Hematopoietic multipotent progenitor cell treated with erythropoietin and hydrocortisone succinate and interleukin-3 and kit ligand, for 6 days (in vitro differentiated cells): ENCODE data around the gene AMZ2.
"Not testable (repeated sequence)": the region's sequence is repeated elsewhere in the genome, so short reads cannot be mapped to it uniquely, and the experiment has no call there.

Experiments
- DNase-seq: peaks from one replicate; pipeline ENCODE4 v3.0.0-alpha.2; 2015

AMZ2 gene, protein sequence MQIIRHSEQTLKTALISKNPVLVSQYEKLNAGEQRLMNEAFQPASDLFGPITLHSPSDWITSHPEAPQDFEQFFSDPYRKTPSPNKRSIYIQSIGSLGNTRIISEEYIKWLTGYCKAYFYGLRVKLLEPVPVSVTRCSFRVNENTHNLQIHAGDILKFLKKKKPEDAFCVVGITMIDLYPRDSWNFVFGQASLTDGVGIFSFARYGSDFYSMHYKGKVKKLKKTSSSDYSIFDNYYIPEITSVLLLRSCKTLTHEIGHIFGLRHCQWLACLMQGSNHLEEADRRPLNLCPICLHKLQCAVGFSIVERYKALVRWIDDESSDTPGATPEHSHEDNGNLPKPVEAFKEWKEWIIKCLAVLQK

DNA sequence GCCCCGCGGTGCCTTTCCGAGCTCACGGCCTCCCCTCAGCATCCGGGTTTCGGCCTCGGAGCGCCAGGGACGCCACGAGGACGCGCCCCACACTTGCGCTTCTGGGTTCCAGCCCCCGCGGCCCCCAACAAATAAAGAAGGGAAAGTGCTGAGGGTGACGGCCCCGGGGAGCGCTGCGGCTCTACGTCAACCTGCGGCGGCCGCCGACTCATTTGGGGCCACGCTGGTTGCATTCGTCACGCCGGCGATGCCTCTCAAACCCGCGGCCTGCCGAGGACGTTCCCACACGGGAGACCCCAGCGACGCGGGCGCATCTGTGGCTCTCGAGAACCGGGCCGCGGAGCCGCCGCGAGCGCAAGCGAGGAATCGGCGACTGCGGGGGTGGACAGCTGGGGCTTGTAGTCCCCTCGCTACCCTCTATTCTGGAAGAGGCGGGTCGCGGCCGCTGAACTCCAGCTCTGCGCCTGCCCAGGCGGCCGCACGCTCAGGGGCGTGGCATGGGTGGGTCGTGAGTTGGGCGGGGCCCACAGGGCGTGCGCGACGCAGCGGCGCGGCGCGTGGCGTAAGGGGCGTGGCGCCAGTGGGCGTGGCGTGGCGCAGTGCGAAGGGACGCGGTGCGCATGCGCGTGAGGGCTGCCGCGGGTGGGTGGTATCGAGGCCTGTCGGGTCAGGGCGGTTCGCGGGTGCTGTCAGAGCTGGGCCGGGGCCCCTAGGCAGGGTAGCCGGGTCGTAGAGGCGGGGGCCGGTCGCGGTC is at the start of gene AMZ2:
AMZ2 (plus strand) TSS at position 599 of the 754 bp plus-strand sequence. CDS start 2,145 bp downstream, outside the sequence.
- DNase-seq, result peak; percentile 93

DNA sequence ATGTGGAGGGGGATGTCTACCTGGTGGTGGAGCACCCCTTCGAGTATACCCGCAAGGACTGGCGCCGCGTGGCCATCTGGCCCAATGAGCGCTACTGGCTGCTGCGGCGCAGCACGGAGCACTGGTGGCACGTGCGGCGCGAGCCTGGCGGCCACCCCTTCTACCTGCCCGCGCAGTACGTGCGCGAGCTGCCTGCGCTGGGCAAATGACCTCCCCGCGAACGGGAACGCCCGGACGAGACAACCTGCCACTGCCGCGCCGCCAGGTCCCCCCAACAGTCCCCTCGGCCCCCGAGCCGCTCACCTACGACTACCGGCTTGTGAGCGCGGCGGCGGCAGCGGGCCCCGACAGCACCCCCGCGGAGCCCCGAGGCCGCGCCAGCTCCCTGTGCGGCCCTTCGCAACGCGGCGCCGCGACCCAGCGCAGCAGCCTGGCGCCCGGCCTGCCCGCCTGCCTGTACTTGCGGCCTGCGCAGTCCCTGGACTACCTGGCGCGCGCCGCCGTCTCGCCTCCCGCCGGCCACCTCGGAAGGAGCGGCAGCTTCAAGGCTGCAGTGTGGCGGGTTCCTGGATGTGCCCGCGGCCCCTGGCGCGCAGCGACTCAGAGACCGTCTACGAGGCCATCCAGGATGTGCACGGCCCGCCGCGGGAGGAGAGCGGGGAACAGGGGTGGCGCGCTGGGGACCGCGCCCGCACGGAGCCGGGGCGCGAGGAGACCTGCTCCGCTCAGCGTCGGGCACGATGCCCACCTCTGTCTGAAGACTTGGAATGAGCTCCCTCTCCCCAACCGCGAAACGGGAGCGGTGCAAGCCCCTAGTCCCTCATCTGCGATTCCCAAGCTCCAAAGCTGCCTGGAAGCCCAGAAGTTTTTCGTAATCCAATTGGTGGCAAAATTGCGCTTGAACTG is 48.7 kb upstream of the AMZ2 start:
- no peak for DNase-seq

DNA sequence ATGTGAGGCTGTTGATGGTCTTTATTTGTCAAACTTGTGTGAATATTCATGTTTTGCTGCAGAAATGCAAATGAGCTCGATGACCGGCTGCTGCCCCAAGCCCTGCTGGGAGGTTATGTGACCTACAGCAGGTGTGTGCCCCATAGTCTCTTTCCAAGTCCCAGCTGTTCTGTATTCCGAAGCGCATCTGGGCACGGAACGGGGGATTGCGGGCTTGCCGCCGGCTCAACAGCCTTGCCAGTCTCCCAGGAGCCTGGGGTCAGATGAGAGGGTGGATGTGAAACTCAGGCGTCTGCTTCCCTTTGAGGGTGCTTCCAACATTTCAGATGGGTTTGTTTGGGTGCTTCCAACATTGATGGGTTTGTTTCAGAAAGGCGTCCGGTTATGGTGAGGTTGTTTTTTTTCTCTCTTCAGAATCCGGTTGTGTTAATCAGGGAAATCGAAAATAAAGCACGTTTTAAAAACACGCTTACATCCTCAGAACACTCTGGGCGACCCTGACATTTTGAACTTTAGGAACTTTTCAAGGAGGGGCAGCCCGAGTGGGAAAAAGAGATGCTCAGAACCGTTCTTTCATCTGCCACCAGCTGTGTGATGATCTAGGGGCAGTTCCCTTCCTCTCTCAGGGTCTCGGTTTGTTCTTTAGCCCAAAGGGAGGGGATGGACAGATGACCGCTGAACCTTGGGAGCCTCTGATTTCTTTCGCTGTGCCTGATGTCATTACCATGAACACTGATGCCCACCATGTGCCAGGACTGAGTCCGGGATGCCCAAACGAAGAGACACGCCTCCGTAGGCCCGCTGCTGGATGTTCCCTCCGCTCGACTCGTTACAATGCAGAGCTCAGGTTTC is 47.8 kb upstream of the AMZ2 start:
- no peak for DNase-seq

DNA sequence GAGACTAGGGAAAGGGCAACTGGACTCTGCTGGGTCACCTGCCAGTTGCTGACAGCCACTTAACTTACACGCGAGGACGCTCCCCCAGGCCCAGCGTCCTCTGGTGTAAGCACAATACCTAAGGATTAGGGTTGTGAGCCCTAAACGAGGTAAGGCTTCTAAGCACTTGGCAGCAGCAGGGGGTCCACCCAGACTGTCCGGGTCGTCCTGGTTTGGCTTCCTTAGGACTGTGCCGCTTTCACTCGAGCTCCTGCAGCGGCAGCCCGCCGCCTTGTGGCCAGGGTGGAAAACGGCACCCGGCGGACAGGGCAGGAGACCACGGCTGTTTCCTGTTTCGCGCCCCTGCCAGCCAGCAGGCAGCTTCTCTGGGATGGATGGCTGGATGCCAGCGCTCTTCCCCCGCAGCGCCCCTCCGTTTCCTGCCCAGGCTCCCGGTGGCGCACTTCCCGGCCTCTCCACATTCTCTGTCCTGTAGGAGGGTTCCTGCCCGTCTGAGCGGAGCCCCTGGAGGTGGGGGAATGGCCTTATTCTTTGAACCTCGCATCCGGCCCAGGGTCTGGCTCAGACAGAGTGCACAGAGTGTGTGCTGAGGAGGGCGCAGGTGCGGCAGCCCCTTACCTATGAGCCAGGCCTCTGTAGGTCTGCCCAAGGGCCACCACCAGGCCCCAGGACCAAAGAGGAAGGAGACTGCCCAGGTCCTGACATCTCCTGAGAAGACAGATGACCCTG is 47.0 kb upstream of the AMZ2 start:
- peak; percentile 71 for DNase-seq

DNA sequence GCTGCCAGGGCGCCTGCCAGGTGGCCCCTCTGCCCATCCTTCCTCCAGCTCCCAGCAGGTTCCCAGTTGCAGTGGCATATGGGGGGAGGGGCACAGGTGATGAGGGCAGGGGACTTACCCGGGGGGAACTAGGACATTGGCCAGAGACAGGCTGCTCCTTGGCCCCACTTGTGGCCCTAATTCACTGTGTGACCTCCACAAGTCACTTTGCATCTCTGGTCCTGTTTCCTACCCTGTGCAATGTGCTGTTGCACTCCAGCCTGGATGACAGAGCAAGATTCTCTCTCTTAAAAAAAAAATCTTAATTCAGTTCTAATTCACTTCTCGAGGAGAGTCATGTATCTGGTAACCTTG is 46.4 kb upstream of the AMZ2 start:
- DNase-seq, result not testable (repeated sequence)

DNA sequence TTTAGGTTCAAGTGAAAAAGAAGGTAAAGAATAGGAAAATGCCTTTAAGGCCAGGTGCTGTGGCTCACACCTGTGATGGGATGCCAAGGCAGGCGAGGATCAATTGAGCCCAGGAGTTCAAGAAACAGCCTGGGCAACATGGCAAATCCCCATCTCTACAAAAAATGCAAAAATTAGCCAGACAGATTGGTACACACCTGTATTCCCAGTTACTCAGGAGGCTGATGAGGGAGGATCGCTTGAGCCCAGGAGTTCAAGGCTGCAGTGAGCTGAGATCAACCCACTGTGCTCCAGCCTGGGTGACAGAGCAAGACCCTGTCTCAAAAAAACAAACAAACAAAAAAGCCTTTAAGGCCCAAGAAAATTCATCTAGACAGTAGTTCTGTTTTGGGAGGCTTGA is 45.5 kb upstream of the AMZ2 start:
- not testable (repeated sequence) for DNase-seq

DNA sequence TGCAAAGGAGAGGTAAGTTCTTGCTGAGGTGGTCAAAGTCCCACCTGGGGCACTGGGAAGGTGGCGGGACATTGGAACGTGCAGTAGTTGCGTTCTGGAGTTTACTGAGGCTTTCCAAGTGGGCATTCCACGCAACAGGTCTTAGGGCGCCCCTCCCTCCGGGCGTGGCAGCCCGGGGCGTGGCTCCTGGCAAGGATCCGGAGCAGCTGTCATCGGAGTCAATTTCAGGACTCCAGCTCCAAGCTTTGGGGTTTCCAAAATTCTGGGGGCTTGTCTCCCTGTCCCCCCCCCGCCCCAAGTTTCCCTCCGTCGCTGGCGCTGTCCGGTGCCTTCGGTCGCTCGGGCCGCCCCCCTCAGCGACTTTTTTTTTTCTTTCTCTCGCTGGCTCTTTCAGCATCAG is 43.1 kb upstream of the AMZ2 start:
- DNase-seq, result no peak

DNA sequence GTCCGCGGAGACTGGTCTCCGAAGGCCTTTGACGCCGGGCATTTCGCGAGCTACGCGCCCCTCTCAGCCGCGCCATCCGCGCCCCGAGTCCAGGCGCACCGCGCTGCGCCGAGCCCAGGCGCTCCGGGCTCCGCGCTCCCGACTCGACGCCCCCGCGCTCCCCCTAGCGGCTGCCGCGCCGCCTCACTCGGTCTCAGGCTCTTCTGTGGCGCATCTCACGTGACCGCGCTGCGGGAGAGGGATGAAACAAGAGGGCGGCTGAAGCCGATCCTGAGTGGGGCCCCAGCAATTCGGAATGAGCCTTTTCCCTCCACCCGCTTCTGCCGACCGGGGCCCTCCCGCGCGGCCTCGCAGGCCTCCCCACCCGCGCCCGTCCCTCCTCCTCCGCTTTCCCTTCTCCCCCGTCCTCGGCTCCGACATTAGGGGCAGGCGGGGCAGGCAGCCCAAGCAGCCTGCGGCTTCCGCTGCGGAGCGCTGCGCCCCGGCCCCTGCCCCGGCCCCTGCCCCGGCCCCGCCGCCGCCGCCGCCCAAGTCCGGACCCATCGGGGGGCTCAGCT is 42.5 kb upstream of the AMZ2 start:
- peak; percentile 88 for DNase-seq

DNA sequence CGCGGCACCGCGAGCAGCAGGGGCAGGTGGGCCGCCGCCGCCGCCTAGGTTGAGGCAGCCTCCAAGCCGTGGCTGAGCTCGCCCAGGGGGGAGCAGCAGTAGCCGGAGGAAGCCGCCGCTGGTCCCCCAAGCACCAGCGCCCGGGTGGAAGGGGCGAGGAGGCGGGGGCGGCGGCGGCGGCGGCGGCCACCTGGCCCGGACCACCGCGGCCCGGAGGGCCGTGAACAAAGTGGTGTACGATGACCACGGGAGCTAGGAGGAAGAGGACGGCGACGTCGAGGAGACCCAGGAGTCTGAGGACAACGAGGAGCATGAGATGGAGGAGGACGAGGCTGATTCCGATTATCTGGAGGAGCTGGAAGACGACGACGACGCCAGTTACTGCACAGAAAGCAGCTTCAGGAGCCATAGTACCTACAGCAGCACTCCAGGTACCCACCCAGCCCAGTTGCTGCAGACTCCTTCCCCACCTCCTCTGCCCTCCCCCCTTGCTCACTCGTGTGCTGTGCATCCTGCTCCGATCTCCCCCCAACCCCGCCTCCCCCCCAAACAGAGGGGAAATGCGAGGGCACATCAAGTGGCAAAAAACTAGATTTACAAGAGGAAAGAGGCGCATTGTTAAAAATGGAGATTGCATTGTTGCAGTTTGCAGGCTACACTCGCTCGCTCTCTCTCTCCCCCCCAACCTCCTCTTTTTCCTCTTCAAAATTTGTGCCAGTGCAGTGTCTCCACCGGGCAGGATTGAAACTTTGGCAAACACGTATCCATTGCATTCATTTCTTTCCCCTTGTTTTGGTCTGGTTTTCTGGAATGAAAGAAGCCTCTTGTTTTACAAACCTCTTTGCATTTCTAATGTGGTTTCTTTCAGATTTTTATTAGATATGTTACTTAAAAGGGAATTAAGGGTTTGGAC is 41.8 kb upstream of the AMZ2 start:
- DNase-seq, result no peak

DNA sequence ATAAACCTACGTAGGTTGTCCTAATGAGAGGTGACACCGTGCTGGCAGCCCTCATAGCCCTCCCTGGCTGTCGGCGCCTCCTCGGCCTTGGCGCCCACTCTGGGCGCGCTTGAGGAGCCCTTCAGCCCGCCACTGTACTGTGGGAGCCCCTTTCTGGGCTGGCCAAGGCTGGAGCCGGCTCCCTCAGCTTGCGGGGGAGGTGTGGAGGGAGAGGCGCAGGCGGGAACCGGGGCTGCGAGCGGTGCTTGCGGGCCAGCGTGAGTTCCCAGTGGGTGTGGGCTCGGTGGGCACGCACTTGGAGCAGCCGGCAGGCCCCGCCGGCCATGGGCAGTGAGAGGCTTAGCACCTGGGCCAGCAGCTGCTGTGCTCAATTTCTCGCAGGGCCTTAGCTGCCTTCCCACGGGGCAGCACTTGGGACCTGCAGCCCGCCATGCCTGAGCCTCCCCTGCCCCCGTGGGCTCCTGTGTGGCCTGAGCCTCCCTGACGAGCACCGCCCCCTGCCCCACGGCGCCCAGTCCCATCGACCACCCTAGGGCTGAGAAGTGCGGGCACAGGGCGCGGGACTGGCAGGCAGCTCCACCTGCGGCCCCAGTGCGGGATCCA is 40.1 kb upstream of the AMZ2 start:
- no peak for DNase-seq

DNA sequence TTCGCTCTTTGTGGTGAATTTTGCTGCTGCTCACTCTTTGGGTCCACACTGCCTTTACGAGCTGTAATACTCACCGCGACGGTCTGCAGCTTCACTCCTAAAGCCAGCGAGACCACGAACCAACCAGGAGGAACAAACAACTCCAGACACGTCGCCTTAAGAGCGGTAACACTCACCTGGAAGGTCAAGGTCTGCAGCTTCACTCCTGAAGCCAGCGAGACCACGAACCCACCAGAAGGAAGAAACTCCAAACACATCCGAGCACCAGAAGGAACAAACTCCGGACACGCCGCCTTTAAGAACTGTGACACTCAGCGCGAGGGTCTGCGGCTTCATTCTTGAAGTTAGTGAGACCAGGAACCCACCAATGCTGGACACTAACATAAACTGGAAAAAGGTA is 39.2 kb upstream of the AMZ2 start:
- not testable (repeated sequence) for DNase-seq

DNA sequence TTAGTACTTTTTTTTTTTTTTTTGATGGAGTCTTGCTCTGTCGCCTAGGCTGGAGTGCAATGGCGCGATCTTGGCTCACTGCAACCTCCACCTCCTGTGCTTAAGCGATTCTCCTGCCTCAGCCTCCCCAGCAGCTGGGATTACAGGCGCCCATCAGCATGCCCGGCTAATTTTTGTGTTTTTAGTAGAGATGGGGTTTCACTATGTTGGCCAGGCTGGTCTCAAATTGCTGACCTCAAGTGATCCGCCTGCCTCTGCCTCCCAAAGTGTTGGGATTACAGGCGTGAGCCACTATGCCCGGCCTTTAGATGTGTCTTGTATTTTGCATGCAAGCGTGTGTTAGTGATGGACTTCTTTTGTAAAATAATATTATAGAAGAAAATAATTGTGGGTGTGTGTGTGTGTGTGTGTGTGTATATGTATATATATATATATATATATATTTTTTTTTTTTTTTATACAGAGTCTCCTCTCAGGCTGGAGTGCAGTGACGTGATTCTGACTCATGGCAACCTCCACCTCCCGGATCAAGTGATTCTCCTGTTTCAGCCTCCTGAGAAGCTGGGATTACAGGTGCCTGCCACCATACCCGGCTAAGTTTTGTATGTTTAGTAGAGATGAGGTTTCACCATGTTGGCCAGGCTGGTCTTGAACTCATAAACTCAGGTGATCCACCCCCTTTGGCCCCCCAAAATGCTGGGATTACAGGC is 38.5 kb upstream of the AMZ2 start:
- not testable (repeated sequence) for DNase-seq

DNA sequence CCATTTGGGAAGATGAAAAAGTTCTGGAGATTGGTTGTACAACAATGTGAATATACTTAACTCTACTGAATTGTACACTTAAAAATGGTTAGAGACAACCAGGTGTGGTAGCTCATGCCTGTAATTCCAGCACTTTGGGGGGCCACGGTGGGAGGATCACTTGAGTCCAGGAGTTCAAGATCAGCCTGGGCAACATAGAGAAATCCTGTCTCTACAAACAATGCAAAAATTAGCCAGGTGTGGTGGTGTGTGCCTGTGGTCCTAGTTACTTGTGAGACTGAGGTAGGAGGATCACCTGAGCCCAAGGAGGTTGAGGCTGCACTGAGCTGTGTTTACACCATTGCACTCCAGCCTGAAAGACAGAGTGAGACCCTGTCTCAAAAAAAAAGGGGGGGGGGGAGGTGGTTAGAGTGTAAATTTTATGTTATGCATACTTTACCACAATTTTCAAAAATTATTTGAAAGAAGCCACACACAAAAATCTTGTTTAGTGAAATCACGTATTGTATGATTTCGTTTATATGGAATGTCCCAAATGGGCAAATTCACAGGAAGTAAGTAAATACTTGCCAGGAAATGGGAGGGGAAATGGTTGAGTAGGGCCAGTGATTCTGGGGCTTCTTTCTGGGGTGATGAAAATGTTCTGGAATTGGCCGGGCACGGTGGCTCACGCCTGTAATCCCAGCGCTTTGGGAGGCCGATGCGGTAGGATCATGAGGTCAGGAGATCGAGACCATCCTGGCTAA is 37.1 kb upstream of the AMZ2 start:
- no peak for DNase-seq

DNA sequence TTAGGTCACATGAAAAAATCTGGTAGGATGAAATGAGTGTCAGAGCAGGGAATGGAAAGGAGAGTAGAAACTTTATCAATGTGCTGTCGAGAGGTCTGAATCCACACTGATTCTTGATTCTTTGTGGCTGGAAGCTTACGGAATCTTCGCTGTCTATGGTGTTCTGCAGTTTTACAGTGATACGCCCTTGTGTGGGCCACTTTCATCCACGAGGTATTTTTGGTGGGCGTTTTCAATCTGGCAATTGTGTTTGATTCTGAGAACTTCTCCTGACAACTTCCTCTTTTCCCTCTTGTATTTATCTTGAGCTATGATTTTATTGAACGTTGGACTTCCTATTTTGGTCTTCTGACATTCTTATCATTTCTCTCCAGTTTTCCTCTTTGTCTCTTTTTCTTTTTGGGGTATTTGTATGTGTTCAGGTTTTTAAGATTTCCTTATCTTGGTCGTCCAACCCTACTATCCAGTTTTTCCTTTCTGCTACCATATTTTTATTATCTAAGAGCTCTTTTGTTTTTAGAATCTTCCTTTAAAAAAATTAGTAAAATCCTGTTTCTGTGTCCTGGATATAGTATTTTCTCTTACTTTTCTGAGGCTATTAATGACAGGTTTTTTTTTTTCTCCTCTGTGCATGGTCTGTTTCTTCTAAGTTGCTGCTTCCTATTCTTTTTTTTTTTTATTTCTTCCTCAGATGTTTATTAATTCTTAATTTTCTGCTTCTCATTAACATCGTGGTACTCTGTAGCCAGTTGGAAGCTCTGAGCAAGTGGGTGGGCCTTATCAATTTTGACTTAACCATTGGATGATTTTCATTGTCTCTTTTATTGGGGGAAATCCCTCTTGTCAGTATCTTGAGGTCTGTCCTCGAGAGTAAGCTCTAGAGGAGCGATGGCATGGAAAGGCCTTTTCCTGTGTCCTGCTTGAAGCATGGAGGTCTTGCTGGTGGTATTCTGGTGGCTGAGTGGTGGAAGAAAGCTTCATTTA is 34.1 kb upstream of the AMZ2 start:
- DNase-seq, result peak; percentile 57

DNA sequence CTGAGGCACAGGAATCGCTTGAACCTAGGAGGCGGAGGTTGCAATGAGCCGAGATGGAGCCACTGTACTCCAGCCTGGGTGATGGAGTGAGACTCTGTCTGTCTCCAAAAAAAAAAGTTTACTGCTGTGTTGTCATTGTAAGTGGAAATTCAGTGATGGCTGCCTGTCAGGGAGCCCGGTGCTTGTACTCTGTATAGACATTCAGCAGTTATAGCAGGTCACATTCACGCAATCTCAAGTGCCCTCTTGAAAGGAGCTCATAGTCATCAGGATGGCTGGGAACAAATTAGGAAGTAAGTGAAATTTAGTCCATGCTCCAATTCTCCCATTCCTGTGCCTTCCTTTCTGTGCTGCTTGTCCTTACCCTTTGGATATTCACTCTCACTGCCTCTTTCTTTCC is 32.4 kb upstream of the AMZ2 start:
- not testable (repeated sequence) for DNase-seq

DNA sequence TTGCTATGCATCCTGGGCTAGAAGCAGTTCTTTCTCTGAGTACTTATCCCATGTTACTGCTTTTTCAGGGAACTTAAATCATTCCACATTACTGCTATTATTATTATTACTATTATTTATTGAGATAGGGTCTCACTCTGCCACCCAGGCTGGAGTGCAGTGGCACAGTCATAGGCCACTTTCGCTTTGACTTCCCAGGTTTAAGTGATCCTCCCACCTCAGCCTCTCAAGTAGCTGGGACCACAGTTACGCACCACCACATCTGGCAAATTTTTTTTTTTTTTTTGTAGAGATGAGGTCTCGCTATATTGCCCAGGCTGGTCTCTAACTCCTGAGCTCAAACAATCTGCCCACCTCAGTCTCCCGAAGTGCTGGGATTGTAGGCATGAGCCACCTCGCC is 28.4 kb upstream of the AMZ2 start:
- not testable (repeated sequence) for DNase-seq

DNA sequence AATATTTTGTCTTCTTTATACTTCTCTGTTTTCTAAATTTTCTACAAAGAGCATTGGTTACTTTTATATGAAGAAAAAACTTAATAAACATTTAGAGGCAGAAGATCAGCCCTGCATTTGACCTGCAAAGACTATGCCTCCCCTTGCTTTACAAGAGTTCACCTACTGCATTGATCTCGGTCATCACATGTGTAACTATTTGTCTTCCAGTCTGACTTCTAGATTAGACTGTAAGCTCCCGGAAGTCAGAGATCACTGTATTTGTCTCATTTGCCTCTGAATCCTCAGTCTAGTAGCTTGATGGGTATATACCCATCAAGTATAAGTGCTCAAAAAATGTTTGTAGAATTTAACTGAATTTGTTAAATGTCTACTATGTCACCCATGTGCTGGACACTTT is 27.7 kb upstream of the AMZ2 start:
- not testable (repeated sequence) for DNase-seq
